LNCaP clone FGC (cell line): ENCODE measurements around the gene TMEM43.

Experiments used
- DNase-seq: peaks from one replicate; pipeline ENCODE4 v3.0.0-alpha.2; 2011; ENCODE audit warnings: low read depth
- H3K4me3 ChIP-seq: 2 replicates; pipeline ENCODE4 v1.5.1; 2011; ENCODE audit warnings: mild to moderate bottlenecking, low read depth, low read length, control low read depth
- CTCF ChIP-seq: IDR thresholded peaks from 2 replicates; pipeline ENCODE4 v1.5.1; 2012; ENCODE audit warnings: mild to moderate bottlenecking; ENCODE audit not compliant: control insufficient read depth, insufficient read depth; ENCODE audit errors: extremely low read depth

The TMEM43 gene

GRCh38 chr3:14138109-14138877 lies 13.4 kb downstream of the TMEM43 start:
- no peak for TF ChIP-seq CTCF
- H3K4me3 ChIP-seq: no peak overlapping the region
- DNase-seq: no peak

GRCh38 chr3:14138878-14139655 lies 14.2 kb downstream of the TMEM43 start:
- no peak for TF ChIP-seq CTCF
- H3K4me3 ChIP-seq: no peak overlapping the region
- no peak for DNase-seq

GRCh38 chr3:14139771-14140170 lies 14.9 kb downstream of the TMEM43 start:
- no peak for TF ChIP-seq CTCF
- no peak for DNase-seq
- no peak overlapping the region for H3K4me3 ChIP-seq

- DNase-seq: no peak
- TF ChIP-seq CTCF: no peak
- no peak overlapping the region for H3K4me3 ChIP-seq
Measured at GRCh38 chr3:14140668-14141067, 15.8 kb downstream of the TMEM43 start.

- no peak for DNase-seq
- H3K4me3 ChIP-seq: no peak overlapping the region
- no peak for TF ChIP-seq CTCF
Measured at GRCh38 chr3:14141144-14141543, 16.3 kb downstream of the TMEM43 start.

GRCh38 chr3:14141602-14142341 lies 16.9 kb downstream of the TMEM43 start:
- no peak for DNase-seq
- no peak overlapping the region for H3K4me3 ChIP-seq
- TF ChIP-seq CTCF: no peak
